ENCODE measurements around the gene ACR. TPM values are rescaled to one million over a fixed set of nuclear protein-coding genes. Genes with fewer than 3 reads are reported as not detected.
A peak's percentile ranks its signal among the peaks of the same experiment; 100 is the strongest.
"Not testable (repeated sequence)": the region's sequence is repeated elsewhere in the genome, so short reads cannot be mapped to it uniquely, and the experiment has no call there.

ACR gene
- total and polyA plus RNA-seq, 5 donors: 0.38 to 1.2 (median 0.54) TPM

GRCh38 chr22:50785289-50785688 is 47.3 kb downstream of the ACR start:
- peak in 1 of 3 donors; percentile 17 for DNase-seq
- H3K27ac ChIP-seq (ENCODE audit: low read length); H3K4me3 ChIP-seq (ENCODE audit: low read length); ATAC-seq; H3K9me3 ChIP-seq (ENCODE audit: control insufficient read depth, low read length); H3K27me3 ChIP-seq (ENCODE audit: control insufficient read depth, insufficient read depth); H3K4me1 ChIP-seq (ENCODE audit: control insufficient read depth, insufficient read depth, low read length); intact Hi-C loops (cut with DNase I): not testable (repeated sequence)
- WGBS: 83% methylated on average over 5 of the region's 5 CpGs

DNA sequence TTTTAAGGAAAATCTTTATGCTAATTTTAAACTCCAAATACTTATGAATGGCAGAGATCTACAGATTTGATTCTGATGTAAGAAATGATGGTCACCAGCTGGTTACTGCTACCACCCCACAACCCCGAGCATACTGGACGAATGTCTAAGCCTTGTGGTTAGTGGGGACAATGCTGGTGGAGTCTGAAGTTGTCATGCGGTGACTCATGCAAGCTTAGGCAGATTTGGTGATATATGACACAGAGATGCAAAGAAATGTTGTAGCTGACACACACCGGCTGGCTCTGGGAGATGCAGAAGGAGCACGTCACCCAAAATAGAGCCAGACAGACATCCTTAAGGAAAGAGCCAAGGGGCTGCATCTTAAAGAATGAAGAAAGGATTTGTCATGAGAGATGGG is 48.9 kb downstream of the ACR start:
- DNase-seq; H3K9me3 ChIP-seq (ENCODE audit: control insufficient read depth, low read length); H3K27ac ChIP-seq (ENCODE audit: low read length); H3K4me1 ChIP-seq (ENCODE audit: control insufficient read depth, insufficient read depth, low read length); H3K27me3 ChIP-seq (ENCODE audit: control insufficient read depth, insufficient read depth); ATAC-seq; H3K4me3 ChIP-seq (ENCODE audit: low read length); intact Hi-C loops (cut with DNase I): not testable (repeated sequence)
- WGBS: 91% methylated on average over 4 of the region's 5 CpGs

Other genes with a start within 250 kb of the ACR start
- 10 to 100 TPM; 32.2 to 33.7 (median 33.3) TPM for gene LMF2, start 230.5 kb upstream of the ACR start, total RNA-seq
- 29.0 TPM for gene LMF2, start 230.5 kb upstream of the ACR start, polyA plus RNA-seq
- gene NCAPH2, start 230.0 kb upstream of the ACR start, total RNA-seq: 10 to 100 TPM; 23.3 to 35.0 (median 28.6) TPM
- gene NCAPH2, start 230.0 kb upstream of the ACR start, polyA plus RNA-seq: 29.1 TPM
- gene SCO2, start 212.6 kb upstream of the ACR start, total RNA-seq: 1 to 10 TPM in 2 of 4 donors, not detected in 2; 1.4 to 2.2 TPM
- not detected for gene SCO2, start 212.6 kb upstream of the ACR start, polyA plus RNA-seq
- gene TYMP, start 208.2 kb upstream of the ACR start, total RNA-seq: 10 to 100 TPM; 14.6 to 35.5 (median 19.3) TPM
- 18.5 TPM for gene TYMP, start 208.2 kb upstream of the ACR start, polyA plus RNA-seq
- under 1 TPM in 3 of 4 donors, not detected in 1; 0.08 to 0.14 (median 0.09) TPM for gene KLHDC7B, start 192.3 kb upstream of the ACR start, total RNA-seq
- not detected for gene KLHDC7B, start 192.3 kb upstream of the ACR start, polyA plus RNA-seq
- not detected for gene SYCE3, start 175.3 kb upstream of the ACR start, total RNA-seq
- gene SYCE3, start 175.3 kb upstream of the ACR start, polyA plus RNA-seq: not detected
- 100 to 1,000 TPM; 236 to 290 (median 263) TPM for gene CPT1B, start 159.8 kb upstream of the ACR start, total RNA-seq
- 217 TPM for gene CPT1B, start 159.8 kb upstream of the ACR start, polyA plus RNA-seq
- gene CHKB, start 155.4 kb upstream of the ACR start, total RNA-seq: 10 to 100 TPM; 33.9 to 63.4 (median 42.7) TPM
- 44.5 TPM for gene CHKB, start 155.4 kb upstream of the ACR start, polyA plus RNA-seq
- under 1 TPM; 0.28 to 0.47 (median 0.38) TPM for gene MAPK8IP2, start 137.4 kb upstream of the ACR start, total RNA-seq
- 0.57 TPM for gene MAPK8IP2, start 137.4 kb upstream of the ACR start, polyA plus RNA-seq
- gene ARSA, start 110.1 kb upstream of the ACR start, total RNA-seq: 10 to 100 TPM; 30.3 to 37.0 (median 32.2) TPM
- gene ARSA, start 110.1 kb upstream of the ACR start, polyA plus RNA-seq: 35.6 TPM
- 10 to 100 TPM; 18.7 to 28.9 (median 27.0) TPM for gene SHANK3, start 65.4 kb upstream of the ACR start, total RNA-seq
- 20.1 TPM for gene SHANK3, start 65.4 kb upstream of the ACR start, polyA plus RNA-seq
- 10 to 100 TPM in 3 of 4 donors, 1 to 10 TPM in 1; 8.1 to 11.9 (median 10.8) TPM for gene RABL2B, start 45.4 kb downstream of the ACR start, total RNA-seq
- gene RABL2B, start 45.4 kb downstream of the ACR start, polyA plus RNA-seq: 10.3 TPM